Hematopoietic multipotent progenitor cell (in vitro differentiated cells): ENCODE data around the gene CDK6. TPM values are rescaled to one million over a fixed set of nuclear protein-coding genes. Genes with fewer than 3 reads are reported as not detected.

Source experiments
- DNase-seq, 3 donors: peaks; one replicate each; pipeline ENCODE4 v3.0.0-alpha.2; 2011 to 2015; ENCODE audit warnings: low read depth in 2 of 3, low spot score in 2 of 3
- total RNA-seq: library from RNA; depleted of rRNA; stranded (reverse); fragments of >200 nt; gene quantifications from one replicate; pipeline ENCODE4 v1.2.3, GENCODE V29; 2012

Gene CDK6
- total RNA-seq, 1 donor = 627 TPM

- DNase-seq = no peak
Measured at GRCh38 chr7:92656121-92656520, 180.3 kb downstream of the CDK6 start.

- DNase-seq = no peak
Measured at GRCh38 chr7:92655346-92655884, 181.0 kb downstream of the CDK6 start.

GRCh38 chr7:92653136-92653535 lies 183.2 kb downstream of the CDK6 start:
- no peak for DNase-seq

GRCh38 chr7:92652536-92652935 lies 183.8 kb downstream of the CDK6 start:
- DNase-seq = no peak

GRCh38 chr7:92650391-92650790 lies 186.0 kb downstream of the CDK6 start:
- DNase-seq = no peak

GRCh38 chr7:92648067-92648466 lies 188.3 kb downstream of the CDK6 start:
- no peak for DNase-seq

GRCh38 chr7:92647652-92648051 lies 188.7 kb downstream of the CDK6 start:
- DNase-seq = no peak

- no peak for DNase-seq
Measured at GRCh38 chr7:92647011-92647625, 189.3 kb downstream of the CDK6 start.

- peak in 1 of 3 donors; percentile 61 for DNase-seq
Measured at GRCh38 chr7:92645114-92646061, 191.0 kb downstream of the CDK6 start.

GRCh38 chr7:92644406-92645113 lies 191.8 kb downstream of the CDK6 start:
- no peak for DNase-seq

- no peak for DNase-seq
Measured at GRCh38 chr7:92643821-92644220, 192.6 kb downstream of the CDK6 start.

- peak in 2 of 3 donors; percentile 60 to 82 for DNase-seq
Measured at GRCh38 chr7:92641921-92642511, 194.4 kb downstream of the CDK6 start.

- peak in 1 of 3 donors; percentile 86 for DNase-seq
Measured at GRCh38 chr7:92639966-92640365, 196.4 kb downstream of the CDK6 start.

- DNase-seq = peak in 1 of 3 donors; percentile 89
Measured at GRCh38 chr7:92639213-92639896, 197.0 kb downstream of the CDK6 start.

- DNase-seq = no peak
Measured at GRCh38 chr7:92636018-92636560, 200.3 kb downstream of the CDK6 start.

- no peak for DNase-seq
Measured at GRCh38 chr7:92635538-92635937, 200.8 kb downstream of the CDK6 start.

GRCh38 chr7:92634924-92635519 lies 201.4 kb downstream of the CDK6 start:
- peak in 2 of 3 donors; percentile 68 to 76 for DNase-seq

GRCh38 chr7:92634205-92634604 lies 202.2 kb downstream of the CDK6 start:
- peak in 1 of 3 donors; percentile 77 for DNase-seq

GRCh38 chr7:92633211-92633906 lies 203.0 kb downstream of the CDK6 start:
- DNase-seq = peak in 2 of 3 donors; percentile 92 to 97
